ENCODE results near the gene HLA-DOB.

The HLA-DOB gene

DNA sequence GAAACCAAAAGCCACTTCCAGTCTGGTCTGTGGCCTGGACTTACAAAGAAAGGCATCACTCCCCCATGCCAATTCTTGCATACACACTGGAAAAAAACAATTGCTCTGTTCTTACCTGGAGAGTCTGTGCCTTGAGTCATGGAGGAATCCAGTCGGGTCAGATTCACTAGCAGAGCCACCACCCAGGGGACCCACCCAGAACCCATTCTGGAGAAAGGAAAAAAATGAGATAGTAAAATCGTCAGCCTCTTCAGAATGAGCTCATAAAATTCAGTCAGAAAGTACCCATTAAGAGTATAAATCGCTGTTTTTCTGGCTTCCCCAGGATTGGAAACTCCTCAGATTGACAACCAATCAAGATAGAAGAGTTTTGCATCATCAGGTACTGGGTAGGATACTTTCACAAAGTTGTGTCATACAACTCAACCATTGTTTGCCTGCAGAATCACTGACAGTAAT, at the start of gene HLA-DOB:
HLA-DOB (minus strand) TSS at position 257 of the 459 bp plus-strand sequence; CDS start at position 206, 51 bp downstream.
- in situ Hi-C loops (cut with MboI; ENCODE audit: low pct_unique_long_range_greater_than_20kb, low sequenced_read_pairs, unreplicated experiment) = no loop called here
- peak; percentile 83 for DNase-seq (ENCODE audit: low spot score)
- TF ChIP-seq, protein P1, sequence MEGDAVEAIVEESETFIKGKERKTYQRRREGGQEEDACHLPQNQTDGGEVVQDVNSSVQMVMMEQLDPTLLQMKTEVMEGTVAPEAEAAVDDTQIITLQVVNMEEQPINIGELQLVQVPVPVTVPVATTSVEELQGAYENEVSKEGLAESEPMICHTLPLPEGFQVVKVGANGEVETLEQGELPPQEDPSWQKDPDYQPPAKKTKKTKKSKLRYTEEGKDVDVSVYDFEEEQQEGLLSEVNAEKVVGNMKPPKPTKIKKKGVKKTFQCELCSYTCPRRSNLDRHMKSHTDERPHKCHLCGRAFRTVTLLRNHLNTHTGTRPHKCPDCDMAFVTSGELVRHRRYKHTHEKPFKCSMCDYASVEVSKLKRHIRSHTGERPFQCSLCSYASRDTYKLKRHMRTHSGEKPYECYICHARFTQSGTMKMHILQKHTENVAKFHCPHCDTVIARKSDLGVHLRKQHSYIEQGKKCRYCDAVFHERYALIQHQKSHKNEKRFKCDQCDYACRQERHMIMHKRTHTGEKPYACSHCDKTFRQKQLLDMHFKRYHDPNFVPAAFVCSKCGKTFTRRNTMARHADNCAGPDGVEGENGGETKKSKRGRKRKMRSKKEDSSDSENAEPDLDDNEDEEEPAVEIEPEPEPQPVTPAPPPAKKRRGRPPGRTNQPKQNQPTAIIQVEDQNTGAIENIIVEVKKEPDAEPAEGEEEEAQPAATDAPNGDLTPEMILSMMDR (IDR thresholded peaks at IDR 0.05; ENCODE audit: extremely low read depth, insufficient read depth, missing control alignments) = no peak

DNA sequence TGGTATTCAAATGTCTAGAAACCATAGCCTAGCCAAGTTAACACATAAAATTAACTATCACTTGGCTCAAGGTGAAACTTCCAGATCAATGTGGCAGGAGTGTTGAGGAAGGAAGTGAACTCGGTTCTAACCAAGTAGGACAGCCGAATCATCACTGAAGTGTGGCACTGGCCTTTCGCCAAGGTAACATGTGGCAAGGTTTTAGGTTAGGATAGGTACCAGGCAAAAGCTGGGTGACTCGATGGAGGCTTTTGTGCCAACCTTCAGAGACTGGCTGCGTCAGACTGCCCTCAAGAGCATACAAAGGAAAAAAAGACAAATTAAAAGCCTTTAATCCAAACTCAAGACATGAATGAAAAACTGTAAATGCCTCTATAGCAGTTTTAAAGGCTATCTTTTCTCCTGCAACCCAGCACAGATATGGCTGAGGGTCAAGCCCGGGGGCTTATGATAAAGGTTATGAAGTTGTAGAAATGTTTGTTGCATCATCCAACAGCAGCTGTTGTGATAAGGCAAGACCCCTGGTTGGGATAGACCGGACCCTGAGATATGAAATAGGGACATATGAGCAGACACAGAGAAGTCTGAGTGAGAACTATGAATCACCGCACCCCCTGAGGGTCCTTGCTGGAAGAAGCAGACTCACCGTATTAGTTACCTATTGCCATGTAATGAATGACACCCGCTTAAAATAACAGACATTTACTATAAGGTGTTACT, 49.1 kb upstream of the HLA-DOB start:
- TF ChIP-seq, protein P1 (IDR thresholded peaks at IDR 0.05; ENCODE audit: extremely low read depth, insufficient read depth, missing control alignments) = no peak
- DNase-seq (ENCODE audit: low spot score) = no peak
- in situ Hi-C loops (cut with MboI; ENCODE audit: low pct_unique_long_range_greater_than_20kb, low sequenced_read_pairs, unreplicated experiment) = no loop called here

DNA sequence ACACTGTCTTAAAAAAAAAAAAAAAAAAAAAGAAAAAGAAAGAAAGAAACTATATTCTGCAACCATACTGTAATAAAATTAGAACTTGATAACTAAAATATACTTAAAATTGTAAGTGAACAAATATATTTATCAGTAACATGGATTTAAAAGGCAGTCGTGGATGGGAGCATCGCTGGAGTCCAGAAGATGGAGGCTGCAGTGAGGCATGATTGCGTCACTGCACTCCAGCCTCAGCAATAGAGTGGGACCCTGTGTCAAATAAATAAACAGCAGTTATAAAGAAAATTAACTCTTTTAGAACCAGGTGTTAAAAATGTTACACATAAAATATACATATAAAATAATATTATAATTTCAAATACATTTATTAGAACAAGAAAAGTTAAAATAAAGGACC, 45.9 kb upstream of the HLA-DOB start:
- no peak for DNase-seq (ENCODE audit: low spot score)
- TF ChIP-seq, protein P1 (IDR thresholded peaks at IDR 0.05; ENCODE audit: extremely low read depth, insufficient read depth, missing control alignments) = no peak
- in situ Hi-C loops (cut with MboI; ENCODE audit: low pct_unique_long_range_greater_than_20kb, low sequenced_read_pairs, unreplicated experiment) = no loop called here

DNA sequence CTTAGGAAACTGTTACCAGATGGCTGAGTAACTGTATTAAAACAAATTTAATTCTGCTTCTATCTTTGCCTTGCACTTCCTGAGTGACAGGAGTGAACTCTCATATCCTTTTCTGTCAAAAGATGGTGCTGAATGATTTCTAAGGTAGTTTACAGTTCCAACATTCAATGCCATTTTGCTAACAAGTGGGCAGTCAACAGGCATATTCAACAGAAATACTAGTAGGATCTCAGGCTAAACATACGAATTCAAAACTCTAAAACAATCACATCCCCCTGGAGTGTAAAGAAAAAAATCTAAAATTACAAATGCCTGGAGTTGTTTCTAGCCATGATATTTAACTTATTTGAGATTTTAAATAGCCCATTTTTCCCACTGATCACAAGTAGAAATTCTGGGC, 43.9 kb upstream of the HLA-DOB start:
- TF ChIP-seq, protein P1 (IDR thresholded peaks at IDR 0.05; ENCODE audit: extremely low read depth, insufficient read depth, missing control alignments) = no peak
- DNase-seq (ENCODE audit: low spot score) = no peak
- in situ Hi-C loops (cut with MboI; ENCODE audit: low pct_unique_long_range_greater_than_20kb, low sequenced_read_pairs, unreplicated experiment) = no loop called here

DNA sequence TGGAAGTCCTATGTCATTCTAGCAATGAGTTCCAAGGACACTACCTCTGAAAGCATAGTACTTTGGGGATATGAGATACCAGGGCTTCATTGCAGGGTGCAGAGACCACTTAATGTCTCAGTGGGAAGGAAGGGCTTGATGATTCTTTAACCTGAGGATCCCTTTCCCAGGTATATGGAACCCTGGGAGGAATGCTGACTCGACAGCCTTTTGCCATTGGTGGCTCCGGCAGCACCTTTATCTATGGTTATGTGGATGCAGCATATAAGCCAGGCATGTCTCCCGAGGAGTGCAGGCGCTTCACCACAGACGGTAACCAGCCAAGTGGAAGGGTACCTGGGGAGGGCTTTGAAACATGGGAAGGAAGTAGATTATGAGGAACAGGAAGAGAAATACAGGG, 41.4 kb upstream of the HLA-DOB start:
- TF ChIP-seq, protein P1 (IDR thresholded peaks at IDR 0.05; ENCODE audit: extremely low read depth, insufficient read depth, missing control alignments) = no peak
- in situ Hi-C loops (cut with MboI; ENCODE audit: low pct_unique_long_range_greater_than_20kb, low sequenced_read_pairs, unreplicated experiment) = no loop called here
- DNase-seq (ENCODE audit: low spot score) = no peak

DNA sequence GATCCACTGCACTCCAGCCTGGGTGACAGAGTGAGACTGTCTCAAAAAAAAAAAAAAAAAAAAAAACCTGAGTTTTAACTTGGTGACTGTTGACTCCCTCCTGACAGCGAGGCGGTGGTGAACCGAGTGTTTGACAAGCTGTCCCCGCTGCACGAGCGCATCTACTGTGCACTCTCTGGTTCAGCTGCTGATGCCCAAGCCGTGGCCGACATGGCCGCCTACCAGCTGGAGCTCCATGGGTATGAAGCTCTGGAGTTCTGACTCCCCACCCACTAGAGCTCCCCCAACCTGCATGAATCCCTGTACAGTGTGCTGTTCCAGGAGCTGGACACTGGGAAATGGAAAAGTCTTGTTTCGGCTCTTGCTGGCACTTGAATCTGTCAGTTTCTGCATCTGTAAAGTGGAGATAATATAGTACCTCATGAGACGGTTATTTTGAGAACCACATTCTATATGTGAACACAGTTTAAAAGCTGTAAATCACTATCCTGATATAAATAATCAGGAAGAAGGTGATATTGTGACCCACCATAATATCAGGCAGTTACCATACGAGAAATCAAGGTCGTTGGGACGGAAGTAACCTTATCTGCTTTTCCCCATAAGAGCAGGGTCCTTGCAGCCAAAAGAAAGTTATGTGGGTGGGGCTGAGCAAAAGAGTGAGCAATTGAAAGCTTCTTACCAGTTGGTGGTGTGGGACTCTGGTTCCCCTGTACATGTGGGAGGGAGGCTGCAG, 40.5 kb upstream of the HLA-DOB start:
- no peak for DNase-seq (ENCODE audit: low spot score)
- in situ Hi-C loops (cut with MboI; ENCODE audit: low pct_unique_long_range_greater_than_20kb, low sequenced_read_pairs, unreplicated experiment) = no loop called here
- TF ChIP-seq, protein P1 (IDR thresholded peaks at IDR 0.05; ENCODE audit: extremely low read depth, insufficient read depth, missing control alignments) = no peak

All from GM13977 (cell line).